ENCODE results near the gene CDKAL1.

Gene CDKAL1

DNA sequence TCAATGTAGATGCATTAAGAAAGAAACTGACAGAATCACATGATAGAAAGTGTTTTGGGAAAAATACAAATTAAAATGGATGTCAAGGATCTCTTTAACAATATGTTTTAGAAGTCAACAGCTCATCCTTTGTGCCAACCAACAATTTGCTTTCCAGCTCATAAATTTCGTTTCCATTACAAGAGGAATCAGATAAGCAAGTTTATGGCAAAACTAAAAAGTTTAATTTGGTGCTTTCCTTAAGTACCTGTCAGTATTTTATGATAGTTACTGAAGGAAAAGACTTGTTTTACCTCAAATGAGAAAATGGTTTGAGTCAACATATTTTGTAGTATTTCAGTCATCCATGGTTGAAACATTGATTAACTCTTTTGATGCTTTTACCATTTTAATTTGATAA is 130.0 kb downstream of the CDKAL1 start:
- no peak for DNase-seq (ENCODE audit: low spot score)
- Histone ChIP-seq H3K4me1 (ENCODE audit: insufficient read depth, poor library complexity, severe bottlenecking) (peaks cover 30% of the 10 kb centered on the region), H3K4me3 (ENCODE audit: severe bottlenecking) (no peak overlapping the region), H3K9me3 (ENCODE audit: severe bottlenecking) (no peaks in the 10 kb centered on the region), H3K36me3 (ENCODE audit: low read depth) (no peaks in the 10 kb centered on the region), H3K27me3 (ENCODE audit: insufficient read depth, poor library complexity, severe bottlenecking) (no peaks in the 10 kb centered on the region), H3K27ac (ENCODE audit: poor library complexity, severe bottlenecking) (no peak overlapping the region)
- no peak for ATAC-seq (ENCODE audit: low read depth)
- TF ChIP-seq, protein P1, sequence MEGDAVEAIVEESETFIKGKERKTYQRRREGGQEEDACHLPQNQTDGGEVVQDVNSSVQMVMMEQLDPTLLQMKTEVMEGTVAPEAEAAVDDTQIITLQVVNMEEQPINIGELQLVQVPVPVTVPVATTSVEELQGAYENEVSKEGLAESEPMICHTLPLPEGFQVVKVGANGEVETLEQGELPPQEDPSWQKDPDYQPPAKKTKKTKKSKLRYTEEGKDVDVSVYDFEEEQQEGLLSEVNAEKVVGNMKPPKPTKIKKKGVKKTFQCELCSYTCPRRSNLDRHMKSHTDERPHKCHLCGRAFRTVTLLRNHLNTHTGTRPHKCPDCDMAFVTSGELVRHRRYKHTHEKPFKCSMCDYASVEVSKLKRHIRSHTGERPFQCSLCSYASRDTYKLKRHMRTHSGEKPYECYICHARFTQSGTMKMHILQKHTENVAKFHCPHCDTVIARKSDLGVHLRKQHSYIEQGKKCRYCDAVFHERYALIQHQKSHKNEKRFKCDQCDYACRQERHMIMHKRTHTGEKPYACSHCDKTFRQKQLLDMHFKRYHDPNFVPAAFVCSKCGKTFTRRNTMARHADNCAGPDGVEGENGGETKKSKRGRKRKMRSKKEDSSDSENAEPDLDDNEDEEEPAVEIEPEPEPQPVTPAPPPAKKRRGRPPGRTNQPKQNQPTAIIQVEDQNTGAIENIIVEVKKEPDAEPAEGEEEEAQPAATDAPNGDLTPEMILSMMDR (IDR thresholded peaks at IDR 0.05; ENCODE audit: poor library complexity, severe bottlenecking) = no peak

DNA sequence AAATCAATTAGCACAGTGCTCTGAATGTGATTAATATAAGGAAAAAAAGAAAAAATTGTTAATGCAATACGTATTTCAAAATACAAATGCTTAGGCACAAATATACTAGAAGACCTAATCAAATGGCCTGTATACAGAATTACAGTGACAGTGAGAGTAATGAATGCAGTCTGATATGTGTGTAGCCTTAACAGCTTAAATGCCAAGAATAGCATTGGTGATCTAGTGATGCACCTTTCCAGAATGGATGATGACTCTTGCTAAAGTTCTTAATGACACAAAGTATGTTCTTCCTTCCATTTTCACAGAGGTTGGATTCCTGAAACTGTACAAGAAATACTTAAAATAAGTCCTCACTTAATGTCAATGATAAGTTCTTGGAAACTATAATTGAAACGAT is 131.0 kb downstream of the CDKAL1 start:
- H3K4me3 ChIP-seq (ENCODE audit: severe bottlenecking) = no peak overlapping the region
- H3K9me3 ChIP-seq (ENCODE audit: severe bottlenecking) = no peaks in the 10 kb centered on the region
- DNase-seq (ENCODE audit: low spot score) (no peak), ATAC-seq (ENCODE audit: low read depth) (no peak)
- no peaks in the 10 kb centered on the region for H3K36me3 ChIP-seq (ENCODE audit: low read depth)
- H3K27ac ChIP-seq (ENCODE audit: poor library complexity, severe bottlenecking) = no peak overlapping the region
- H3K4me1 ChIP-seq (ENCODE audit: insufficient read depth, poor library complexity, severe bottlenecking) = peaks cover 25% of the 10 kb centered on the region
- no peaks in the 10 kb centered on the region for H3K27me3 ChIP-seq (ENCODE audit: insufficient read depth, poor library complexity, severe bottlenecking)
- TF ChIP-seq, protein P1 (IDR thresholded peaks at IDR 0.05; ENCODE audit: poor library complexity, severe bottlenecking) = no peak

DNA sequence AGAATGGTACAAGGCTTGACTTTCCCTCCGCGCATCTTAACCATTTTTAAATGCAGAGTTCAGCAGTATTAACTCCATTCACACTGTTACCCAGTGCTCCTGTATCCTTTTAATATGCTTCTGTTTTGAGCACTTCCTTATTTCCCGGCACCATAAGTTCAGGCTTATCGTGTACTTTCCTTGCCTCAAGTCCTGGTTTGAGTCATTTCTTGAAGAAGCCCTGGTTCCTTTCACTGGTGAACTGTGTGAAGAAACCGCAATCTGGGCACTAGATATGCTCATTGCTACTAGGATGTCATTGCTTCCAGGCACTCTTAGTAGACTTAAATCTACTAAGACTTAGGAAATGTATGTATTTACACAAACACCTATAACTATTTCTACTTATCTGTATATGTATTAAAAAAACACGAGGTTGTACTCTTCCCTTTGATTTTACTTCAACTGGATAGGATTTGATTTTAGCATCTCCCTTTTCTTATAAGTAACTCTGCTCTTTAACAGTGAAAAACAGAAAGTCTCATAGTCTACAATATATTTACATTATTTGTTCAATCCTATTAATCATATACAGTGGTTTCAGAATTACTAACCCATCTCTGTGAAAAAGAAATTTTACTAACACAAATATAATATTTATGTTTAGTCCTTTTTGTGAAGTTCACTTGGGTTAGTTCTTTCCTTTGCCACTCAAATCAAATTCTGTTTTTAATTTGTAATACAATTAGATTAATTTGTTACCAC is 135.5 kb downstream of the CDKAL1 start:
- TF ChIP-seq, protein P1 (IDR thresholded peaks at IDR 0.05; ENCODE audit: poor library complexity, severe bottlenecking) = no peak
- no peak for DNase-seq (ENCODE audit: low spot score)
- H3K4me3 ChIP-seq (ENCODE audit: severe bottlenecking) = no peak overlapping the region

DNA sequence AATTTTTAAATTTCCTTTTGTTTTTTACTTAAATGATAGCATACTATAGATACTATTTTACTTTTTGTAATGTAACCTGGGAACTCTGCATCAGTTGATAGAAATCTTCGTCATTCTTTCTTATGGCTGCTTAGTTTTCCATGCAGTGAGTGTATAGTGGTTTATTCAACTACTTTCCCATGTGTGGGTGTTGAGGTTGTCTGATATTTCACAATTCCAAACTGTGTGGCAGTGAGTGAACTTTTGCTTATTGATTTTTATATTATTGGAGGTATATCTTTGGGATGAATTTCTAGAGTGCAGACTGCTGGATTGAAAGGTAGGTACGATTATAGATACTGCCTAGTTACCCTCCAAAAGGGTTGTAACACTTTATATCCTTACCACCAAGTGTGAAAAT is 136.5 kb downstream of the CDKAL1 start:
- no peak overlapping the region for H3K4me3 ChIP-seq (ENCODE audit: severe bottlenecking)
- DNase-seq (ENCODE audit: low spot score) (no peak), ATAC-seq (ENCODE audit: low read depth) (no peak)
- no peaks in the 10 kb centered on the region for H3K27me3 ChIP-seq (ENCODE audit: insufficient read depth, poor library complexity, severe bottlenecking)
- TF ChIP-seq, protein P1 (IDR thresholded peaks at IDR 0.05; ENCODE audit: poor library complexity, severe bottlenecking) = no peak
- no peaks in the 10 kb centered on the region for H3K36me3 ChIP-seq (ENCODE audit: low read depth)
- H3K9me3 ChIP-seq (ENCODE audit: severe bottlenecking) = no peaks in the 10 kb centered on the region
- H3K27ac ChIP-seq (ENCODE audit: poor library complexity, severe bottlenecking) = no peak overlapping the region
- no peaks in the 10 kb centered on the region for H3K4me1 ChIP-seq (ENCODE audit: insufficient read depth, poor library complexity, severe bottlenecking)

More for the DNA sequence above, 135.5 kb downstream of the CDKAL1 start:
- Histone ChIP-seq H3K27ac (ENCODE audit: poor library complexity, severe bottlenecking) (no peak overlapping the region), H3K27me3 (ENCODE audit: insufficient read depth, poor library complexity, severe bottlenecking) (no peaks in the 10 kb centered on the region), H3K36me3 (ENCODE audit: low read depth) (no peaks in the 10 kb centered on the region), H3K9me3 (ENCODE audit: severe bottlenecking) (no peaks in the 10 kb centered on the region), H3K4me1 (ENCODE audit: insufficient read depth, poor library complexity, severe bottlenecking) (no peaks in the 10 kb centered on the region)
- ATAC-seq (ENCODE audit: low read depth) = no peak

DNA sequence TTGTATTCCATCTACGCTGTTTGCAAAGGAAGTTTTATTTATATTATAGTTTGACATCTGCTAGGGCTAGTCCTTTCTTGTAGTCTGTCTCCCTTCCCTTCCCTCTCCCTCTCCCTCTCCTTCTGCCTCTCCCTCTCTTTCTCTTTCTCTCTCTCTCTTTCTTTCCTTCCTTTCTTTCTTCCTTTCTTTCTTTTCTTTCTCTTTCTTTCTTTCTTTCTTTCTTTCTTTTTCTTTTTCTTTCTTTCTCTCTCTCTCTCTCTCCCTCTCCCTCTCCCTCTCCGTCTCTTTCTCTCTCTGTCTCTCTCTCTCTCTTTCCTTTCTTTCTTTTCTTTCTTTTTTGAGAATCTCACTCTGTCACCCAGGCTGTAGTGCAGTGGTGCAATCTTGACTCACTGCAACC is 137.8 kb downstream of the CDKAL1 start:
- ATAC-seq (ENCODE audit: low read depth) (no peak), DNase-seq (ENCODE audit: low spot score) (no peak)
- TF ChIP-seq, protein P1 (IDR thresholded peaks at IDR 0.05; ENCODE audit: poor library complexity, severe bottlenecking) = no peak
- no peaks in the 10 kb centered on the region for H3K9me3 ChIP-seq (ENCODE audit: severe bottlenecking)
- H3K27me3 ChIP-seq (ENCODE audit: insufficient read depth, poor library complexity, severe bottlenecking) = no peaks in the 10 kb centered on the region
- no peak overlapping the region for H3K4me3 ChIP-seq (ENCODE audit: severe bottlenecking)
- no peaks in the 10 kb centered on the region for H3K36me3 ChIP-seq (ENCODE audit: low read depth)
- H3K4me1 ChIP-seq (ENCODE audit: insufficient read depth, poor library complexity, severe bottlenecking) = no peaks in the 10 kb centered on the region
- H3K27ac ChIP-seq (ENCODE audit: poor library complexity, severe bottlenecking) = no peak overlapping the region
